CD4-positive, alpha-beta T cell (primary cell): ENCODE results near the gene ACBD6. TPM values are rescaled to one million over a fixed set of nuclear protein-coding genes. Genes with fewer than 3 reads are reported as not detected.

ENCODE experiments used
- ATAC-seq: fragments of 200-7000 bp; cut with Tn5 transposase; one replicate; pipeline ENCODE4 v1.10.0; 2022; ENCODE audit warnings: mild to moderate bottlenecking; ENCODE audit not compliant: poor library complexity
- CTCF ChIA-PET: fragments of 350-600 bp; sonication (Branson Sonifier 250); formaldehyde crosslinking; loops from one replicate; lab custom pipeline; 2021; ENCODE audit warnings: antibody characterized with exemption, inconsistent platforms; lab: Charles Lee
- POLR2A ChIA-PET: fragments of 350-600 bp; sonication (Branson Sonifier 250); formaldehyde crosslinking; loops from one replicate; lab custom pipeline; 2021; ENCODE audit warnings: antibody characterized with exemption, inconsistent platforms; lab: Charles Lee
- DNase-seq, 14 experiments: peaks; one replicate each; pipeline ENCODE4 v3.0.0-alpha.2; 2013 to 2020; ENCODE audit warnings: mixed read lengths in 2 of 14
- H3K27ac ChIP-seq, 2 donors: one replicate each; pipeline versions ENCODE4 v1.5.1 to v1.7.0; 2013; ENCODE audit warnings: low read length in 2 of 2, low read depth in 1 of 2, mild to moderate bottlenecking in 1 of 2
- H3K27me3 ChIP-seq, 2 experiments: 1 replicate in 1 of 2; 2 replicates in 1 of 2; pipeline versions ENCODE4 v1.6.1 to v1.7.0; 2013; ENCODE audit warnings: low read length in 2 of 2, control low read depth in 1 of 2, mild to moderate bottlenecking in 1 of 2, moderate library complexity in 1 of 2; ENCODE audit not compliant: insufficient read depth in 2 of 2, control insufficient read depth in 1 of 2
- H3K36me3 ChIP-seq: one replicate; pipeline ENCODE4 v1.6.1; 2013; ENCODE audit warnings: low read length, control low read depth; ENCODE audit not compliant: insufficient read depth
- H3K4me1 ChIP-seq: one replicate; pipeline ENCODE4 v1.6.1; 2013; ENCODE audit warnings: low read length, control low read depth; ENCODE audit not compliant: insufficient read depth
- H3K4me3 ChIP-seq: one replicate; pipeline ENCODE4 v1.5.1; 2013; ENCODE audit warnings: mild to moderate bottlenecking, low read length, moderate library complexity
- H3K9me3 ChIP-seq, 2 experiments: 1 replicate in 1 of 2; 2 replicates in 1 of 2; pipeline versions ENCODE4 v1.6.1 to v1.7.0; 2013; ENCODE audit warnings: low read length in 2 of 2, mild to moderate bottlenecking in 2 of 2, control low read depth in 1 of 2, moderate library complexity in 1 of 2; ENCODE audit not compliant: control insufficient read depth in 1 of 2, insufficient read depth in 1 of 2
- H3K27ac Mint-ChIP-seq: one replicate; pipeline ENCODE4 v1.8.0; 2020; ENCODE audit warnings: mixed read lengths
- H3K27me3 Mint-ChIP-seq: one replicate; pipeline ENCODE4 v1.8.0; 2021; ENCODE audit warnings: mixed read lengths
- H3K36me3 Mint-ChIP-seq: one replicate; pipeline ENCODE4 v1.8.0; 2021; ENCODE audit warnings: low read depth, mixed read lengths
- H3K4me1 Mint-ChIP-seq: one replicate; pipeline ENCODE4 v1.8.0; 2021; ENCODE audit warnings: low read depth, mixed read lengths
- H3K4me3 Mint-ChIP-seq: one replicate; pipeline ENCODE4 v1.8.0; 2020; ENCODE audit warnings: mild to moderate bottlenecking, mixed read lengths
- H3K9me3 Mint-ChIP-seq: one replicate; pipeline ENCODE4 v1.8.0; 2020; ENCODE audit warnings: mixed read lengths
- intact Hi-C, 2 experiments: fragments of 100-400 bp; cut with DNase I in 1 of 2; cut with micrococcal nuclease in 1 of 2; formaldehyde crosslinking; loops; one replicate each; pipeline versions ENCODE4 v1.15.1 to v1.9.0; 2023 to 2025; cut with DNase I, micrococcal nuclease
- total RNA-seq, 174 experiments: library from RNA in 2 of 174; stranded (reverse) in 2 of 174; gene quantifications; one replicate each; pipeline ENCODE4 v1.2.3 and lab custom pipeline; 2021 to 2026
- TF ChIP-seq, protein P1 (sequence below): fragments of 200-600 bp; IDR thresholded peaks from one replicate; pipeline ENCODE4 v1.8.0; 2022; ENCODE audit warnings: antibody characterized with exemption, mild to moderate bottlenecking

ACBD6 gene
- total RNA-seq, 2 experiments from 2014 or later = 28.2 to 28.8 TPM

DNA sequence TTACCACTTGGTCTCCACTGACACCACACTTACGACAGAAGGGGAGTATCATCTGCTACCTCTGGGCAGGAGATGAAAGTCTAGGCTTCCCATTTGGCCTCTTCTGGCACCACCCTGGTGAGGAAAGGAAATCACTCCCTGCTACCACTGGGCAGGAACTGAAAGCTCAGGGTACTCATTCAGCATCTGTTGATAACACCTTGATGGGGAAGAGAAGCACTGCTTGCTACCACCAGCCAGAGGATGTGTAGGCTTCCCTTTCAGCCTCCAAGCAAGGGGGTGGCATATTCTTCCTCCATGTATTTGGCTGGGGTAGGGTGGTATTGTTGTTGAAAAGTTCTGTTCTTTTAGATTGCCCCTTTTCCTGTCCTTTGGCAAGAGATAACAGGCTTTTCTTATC is 115.0 kb downstream of the ACBD6 start:
- ATAC-seq (no peak), DNase-seq (no peak)
- intact Hi-C loops = no loop called here
- Mint-ChIP-seq H3K36me3 (peaks cover 80% of the 10 kb centered on the region), H3K27ac (no peak overlapping the region), H3K27me3 (no peaks in the 10 kb centered on the region), H3K4me3 (no peak overlapping the region), H3K4me1 (peaks cover under 1% of the 10 kb centered on the region), H3K9me3 (peaks cover 32% of the 10 kb centered on the region)
- no peaks in the 10 kb centered on the region for H3K27me3 ChIP-seq
- CTCF ChIA-PET = no interaction called here
- no peak overlapping the region for H3K27ac ChIP-seq
- H3K9me3 ChIP-seq = peaks cover 13 to 34% of the 10 kb centered on the region in 2 experiments
- POLR2A ChIA-PET = no interaction called here
- H3K36me3 ChIP-seq = no peaks in the 10 kb centered on the region
- H3K4me3 ChIP-seq = no peak overlapping the region
- TF ChIP-seq, protein P1, sequence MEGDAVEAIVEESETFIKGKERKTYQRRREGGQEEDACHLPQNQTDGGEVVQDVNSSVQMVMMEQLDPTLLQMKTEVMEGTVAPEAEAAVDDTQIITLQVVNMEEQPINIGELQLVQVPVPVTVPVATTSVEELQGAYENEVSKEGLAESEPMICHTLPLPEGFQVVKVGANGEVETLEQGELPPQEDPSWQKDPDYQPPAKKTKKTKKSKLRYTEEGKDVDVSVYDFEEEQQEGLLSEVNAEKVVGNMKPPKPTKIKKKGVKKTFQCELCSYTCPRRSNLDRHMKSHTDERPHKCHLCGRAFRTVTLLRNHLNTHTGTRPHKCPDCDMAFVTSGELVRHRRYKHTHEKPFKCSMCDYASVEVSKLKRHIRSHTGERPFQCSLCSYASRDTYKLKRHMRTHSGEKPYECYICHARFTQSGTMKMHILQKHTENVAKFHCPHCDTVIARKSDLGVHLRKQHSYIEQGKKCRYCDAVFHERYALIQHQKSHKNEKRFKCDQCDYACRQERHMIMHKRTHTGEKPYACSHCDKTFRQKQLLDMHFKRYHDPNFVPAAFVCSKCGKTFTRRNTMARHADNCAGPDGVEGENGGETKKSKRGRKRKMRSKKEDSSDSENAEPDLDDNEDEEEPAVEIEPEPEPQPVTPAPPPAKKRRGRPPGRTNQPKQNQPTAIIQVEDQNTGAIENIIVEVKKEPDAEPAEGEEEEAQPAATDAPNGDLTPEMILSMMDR = no peak
- no peaks in the 10 kb centered on the region for H3K4me1 ChIP-seq

DNA sequence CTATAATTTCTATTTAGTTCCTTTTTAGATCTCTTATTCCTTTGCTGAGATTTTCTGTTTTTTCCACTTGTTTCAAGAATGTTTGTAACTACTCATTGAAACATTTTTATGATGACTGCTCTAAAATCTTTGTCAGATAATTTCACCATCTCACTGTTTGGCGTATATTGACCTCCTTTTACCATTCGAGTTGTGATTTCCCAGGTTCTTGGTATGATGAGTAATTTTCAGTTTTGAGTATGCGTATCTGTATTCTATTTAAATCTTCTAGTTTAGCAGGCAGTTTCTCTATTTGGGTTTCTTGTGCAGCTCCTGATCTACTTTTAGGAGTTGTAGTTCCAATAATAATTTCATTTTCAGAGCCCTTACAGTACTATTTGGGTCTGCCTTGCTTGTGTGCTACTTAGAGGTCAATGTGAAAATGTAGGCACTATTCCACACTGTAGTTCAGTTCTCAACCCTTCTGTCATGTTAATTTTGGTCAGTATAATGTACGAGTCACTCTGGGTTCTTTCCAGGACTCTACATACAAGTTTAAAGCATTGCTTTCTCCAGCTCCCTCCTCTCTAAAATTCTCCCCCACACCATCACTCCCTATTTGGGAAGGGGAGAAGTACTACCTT is 115.5 kb downstream of the ACBD6 start:
- DNase-seq = no peak
- CTCF ChIA-PET = no interaction called here
- no peak overlapping the region for H3K27ac Mint-ChIP-seq
- intact Hi-C loops = no loop called here
- H3K36me3 Mint-ChIP-seq = peaks cover 82% of the 10 kb centered on the region
- H3K9me3 ChIP-seq = peaks cover 13 to 34% of the 10 kb centered on the region in 2 experiments
- peaks cover 5% of the 10 kb centered on the region for H3K4me1 Mint-ChIP-seq
- no peaks in the 10 kb centered on the region for H3K27me3 ChIP-seq
- POLR2A ChIA-PET = no interaction called here
- H3K9me3 Mint-ChIP-seq = peaks cover 35% of the 10 kb centered on the region
- H3K4me3 Mint-ChIP-seq = no peak overlapping the region
- no peaks in the 10 kb centered on the region for H3K36me3 ChIP-seq
- ATAC-seq = no peak
- no peak overlapping the region for H3K27ac ChIP-seq
- no peak overlapping the region for H3K4me3 ChIP-seq
- TF ChIP-seq, protein P1 = no peak
- H3K27me3 Mint-ChIP-seq = no peaks in the 10 kb centered on the region
- no peaks in the 10 kb centered on the region for H3K4me1 ChIP-seq

DNA sequence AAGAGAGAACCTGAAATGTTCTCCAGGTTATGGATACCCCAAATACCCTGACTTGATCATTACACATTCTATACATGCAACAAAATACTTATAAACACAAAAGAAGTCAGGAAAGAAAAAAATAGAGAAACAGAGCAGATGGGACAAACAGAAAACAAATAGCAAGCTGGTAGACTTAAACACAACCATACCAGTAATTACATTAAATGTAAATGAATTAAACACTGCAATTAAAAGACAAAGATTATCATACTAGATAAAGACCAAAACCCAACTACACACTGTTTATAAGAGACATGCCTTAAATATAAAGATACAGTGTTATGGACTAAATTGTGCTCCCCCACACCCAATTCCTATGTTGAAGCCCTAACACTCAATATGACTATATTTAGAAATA is 117.2 kb downstream of the ACBD6 start:
- intact Hi-C loops = no loop called here
- no peaks in the 10 kb centered on the region for H3K27me3 ChIP-seq
- POLR2A ChIA-PET = no interaction called here
- CTCF ChIA-PET = no interaction called here
- ATAC-seq = no peak
- H3K27me3 Mint-ChIP-seq = no peaks in the 10 kb centered on the region
- peaks cover 10% of the 10 kb centered on the region for H3K4me1 Mint-ChIP-seq
- TF ChIP-seq, protein P1 = no peak
- no peak overlapping the region for H3K27ac Mint-ChIP-seq
- H3K36me3 Mint-ChIP-seq = peaks cover 81% of the 10 kb centered on the region
- H3K9me3 ChIP-seq = peaks cover 17 to 48% of the 10 kb centered on the region in 2 experiments
- H3K4me3 Mint-ChIP-seq = no peak overlapping the region
- H3K4me3 ChIP-seq = no peak overlapping the region
- H3K36me3 ChIP-seq = no peaks in the 10 kb centered on the region
- no peak for DNase-seq
- no peak overlapping the region for H3K27ac ChIP-seq
- peaks cover 38% of the 10 kb centered on the region for H3K9me3 Mint-ChIP-seq
- no peaks in the 10 kb centered on the region for H3K4me1 ChIP-seq
